ENCODE measurements around the gene GNAL. TPM values are rescaled to one million over a fixed set of nuclear protein-coding genes. Genes with fewer than 3 reads are reported as not detected.

Gene GNAL
- total and polyA plus RNA-seq, 2 experiments from 2014 or later = 7.5 to 21.6 TPM

GRCh38 chr18:11651899-11652298 is 37.2 kb upstream of the GNAL start:
- no peak overlapping the region for H2AFZ ChIP-seq
- H3K4me2 ChIP-seq = no peak overlapping the region
- Mint-ChIP-seq H3K27me3 (ENCODE audit: insufficient read depth, low read depth, poor library complexity) (peaks cover 10% of the 10 kb centered on the region), H3K36me3 (ENCODE audit: low read depth) (peaks cover 11% of the 10 kb centered on the region), H3K4me3 (no peak overlapping the region), H3K4me1 (no peaks in the 10 kb centered on the region), H3K9me3 (peaks cover 23% of the 10 kb centered on the region), H3K27ac (no peak overlapping the region)
- H3F3A ChIP-seq (replicated peaks; ENCODE audit: low read depth) = no peaks in the 10 kb centered on the region
- TF ChIP-seq ZNF114 (CRISPR knock-in tag; IDR thresholded peaks at IDR 0.05) (no peak), ETS1 (IDR thresholded peaks at IDR 0.05) (no peak), POLR2AphosphoS5 (IDR thresholded peaks at IDR 0.05; ENCODE audit: low read depth) (no peak), EZH2 (IDR thresholded peaks at IDR 0.05; ENCODE audit: low read depth, unreplicated experiment) (no peak), CREB1 (CRISPR knock-in tag; IDR thresholded peaks at IDR 0.05; ENCODE audit: low read depth) (no peak), NANOG (IDR thresholded peaks at IDR 0.05; ENCODE audit: borderline replicate concordance) (no peak), STAT1 (IDR thresholded peaks at IDR 0.05; ENCODE audit: unreplicated experiment) (no peak), ZNF331 (CRISPR knock-in tag; IDR thresholded peaks at IDR 0.05; ENCODE audit: low read depth) (no peak), EZH2phosphoT487 (IDR thresholded peaks at IDR 0.05; ENCODE audit: unreplicated experiment) (no peak), ZNF462 (CRISPR knock-in tag; IDR thresholded peaks at IDR 0.05) (no peak), JUNB (IDR thresholded peaks at IDR 0.05; ENCODE audit: unreplicated experiment) (no peak), REST (IDR thresholded peaks at IDR 0.05; ENCODE audit: unreplicated experiment) (no peak)
- TF ChIP-seq, protein P1, sequence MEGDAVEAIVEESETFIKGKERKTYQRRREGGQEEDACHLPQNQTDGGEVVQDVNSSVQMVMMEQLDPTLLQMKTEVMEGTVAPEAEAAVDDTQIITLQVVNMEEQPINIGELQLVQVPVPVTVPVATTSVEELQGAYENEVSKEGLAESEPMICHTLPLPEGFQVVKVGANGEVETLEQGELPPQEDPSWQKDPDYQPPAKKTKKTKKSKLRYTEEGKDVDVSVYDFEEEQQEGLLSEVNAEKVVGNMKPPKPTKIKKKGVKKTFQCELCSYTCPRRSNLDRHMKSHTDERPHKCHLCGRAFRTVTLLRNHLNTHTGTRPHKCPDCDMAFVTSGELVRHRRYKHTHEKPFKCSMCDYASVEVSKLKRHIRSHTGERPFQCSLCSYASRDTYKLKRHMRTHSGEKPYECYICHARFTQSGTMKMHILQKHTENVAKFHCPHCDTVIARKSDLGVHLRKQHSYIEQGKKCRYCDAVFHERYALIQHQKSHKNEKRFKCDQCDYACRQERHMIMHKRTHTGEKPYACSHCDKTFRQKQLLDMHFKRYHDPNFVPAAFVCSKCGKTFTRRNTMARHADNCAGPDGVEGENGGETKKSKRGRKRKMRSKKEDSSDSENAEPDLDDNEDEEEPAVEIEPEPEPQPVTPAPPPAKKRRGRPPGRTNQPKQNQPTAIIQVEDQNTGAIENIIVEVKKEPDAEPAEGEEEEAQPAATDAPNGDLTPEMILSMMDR (conservative IDR thresholded peaks at IDR 0.05; ENCODE audit: low read depth in 2 of 2) = no peak
- H3K27me3 ChIP-seq (ENCODE audit: insufficient read depth) = no peaks in the 10 kb centered on the region
- H3K79me2 ChIP-seq (replicated peaks; ENCODE audit: insufficient read depth) = no peaks in the 10 kb centered on the region
- no peaks in the 10 kb centered on the region for H3K4me1 ChIP-seq (ENCODE audit: insufficient read depth)
- no peaks in the 10 kb centered on the region for H4K20me1 ChIP-seq (replicated peaks; ENCODE audit: insufficient read depth)
- no peaks in the 10 kb centered on the region for H3K9me2 ChIP-seq (ENCODE audit: insufficient read depth)
- H3K36me3 ChIP-seq (ENCODE audit: insufficient read depth) = no peaks in the 10 kb centered on the region; the same call in 1 of the 2 replicates
- ATAC-seq (no peak), DNase-seq (ENCODE audit: low spot score) (no peak)
- no peak overlapping the region for H3K4me3 ChIP-seq
- no peak overlapping the region for H3K27ac ChIP-seq (ENCODE audit: low read depth)

Measured in GM23338 (cell line).